A549 (cell line): ENCODE results near the gene SPINK2. TPM values are rescaled to one million over a fixed set of nuclear protein-coding genes. Genes with fewer than 3 reads are reported as not detected.
A peak's percentile ranks its signal among the peaks of the same experiment; 100 is the strongest.

Experiments used
- ATAC-seq, 2 experiments: fragments of 200-7000 bp in 1 of 2; fragments of >200 bp in 1 of 2; cut with Nextera tagmentation in 1 of 2; cut with Tn5 transposase in 1 of 2; 3 replicates each; pipeline versions ENCODE4 v1.8.0 to v1.9.1; 2018 to 2020; ENCODE audit warnings: mild to moderate bottlenecking in 1 of 2, moderate library complexity in 1 of 2
- CTCF ChIA-PET: fragments of 300-600 bp; sonication (Branson Sonifier 250); formaldehyde crosslinking; extraction: SDS; loops from one replicate; lab custom pipeline; 2021; ENCODE audit warnings: antibody characterized with exemption, inconsistent platforms; lab: Yijun Ruan, JAX
- POLR2A ChIA-PET: fragments of 350-600 bp; formaldehyde crosslinking; extraction: SDS; loops from one replicate; lab custom pipeline; 2021; ENCODE audit warnings: antibody characterized with exemption, inconsistent platforms; lab: Yijun Ruan, JAX
- DNase-seq, 2 experiments: peaks; one replicate each; pipeline versions ENCODE4 v3.0.0 to v3.0.0-alpha.2; 2011 to 2016; ENCODE audit warnings: low read depth in 1 of 2, low spot score in 1 of 2
- FAIRE-seq: peaks from 2 replicates; lab custom pipeline; 2011; peaks lifted over from hg19 to GRCh38; lab: Jason Lieb, UNC
- H3K27ac ChIP-seq, 2 experiments: fragments of >200 bp; sonication (Bioruptor Twin); formaldehyde crosslinking; 3 replicates each; pipeline ENCODE4 v1.5.1; 2016 to 2017
- H3K4me1 ChIP-seq: fragments of >200 bp; sonication (Bioruptor Twin); formaldehyde crosslinking; 3 replicates; pipeline ENCODE4 v1.6.1; 2016
- H3K4me2 ChIP-seq: fragments of >200 bp; sonication (Bioruptor Twin); formaldehyde crosslinking; 3 replicates; pipeline ENCODE4 v1.6.1; 2016
- H3K4me3 ChIP-seq: fragments of >200 bp; sonication (Bioruptor Twin); formaldehyde crosslinking; 3 replicates; pipeline ENCODE4 v1.5.1; 2016
- H3K9me3 ChIP-seq: fragments of >200 bp; sonication (Bioruptor Twin); formaldehyde crosslinking; 3 replicates; pipeline ENCODE4 v1.6.1; 2016
- CEBPB ChIP-seq, 2 experiments: fragments of >200 bp in 1 of 2; sonication (Bioruptor Twin) in 1 of 2; formaldehyde crosslinking in 1 of 2; IDR thresholded peaks; 2 replicates each; pipeline ENCODE4 v1.6.1; 2012 to 2016
- CHD4 ChIP-seq: fragments of 200-600 bp; sonication (generic); IDR thresholded peaks from 2 replicates; pipeline ENCODE4 v1.6.1; 2016; ENCODE audit warnings: antibody characterized with exemption, mild to moderate bottlenecking, borderline replicate concordance
- EHMT2 ChIP-seq: fragments of 200-600 bp; sonication (generic); IDR thresholded peaks from 2 replicates; pipeline ENCODE4 v1.6.1; 2016; ENCODE audit warnings: antibody characterized with exemption, low read depth, mild to moderate bottlenecking, moderate library complexity
- EP300 ChIP-seq, 2 experiments: fragments of >200 bp; sonication (Bioruptor Twin); formaldehyde crosslinking; IDR thresholded peaks; 2 replicates in 1 of 2; 3 replicates in 1 of 2; pipeline ENCODE4 v1.6.1; 2016 to 2017
- HDAC2 ChIP-seq: fragments of 200-600 bp; sonication (generic); IDR thresholded peaks from 2 replicates; pipeline ENCODE4 v1.6.1; 2016
- HOXB13 ChIP-seq: fragments of 250-450 bp; sonication (Bioruptor Pico); IDR thresholded peaks from 2 replicates; pipeline ENCODE4 v1.5.0; 2020; ENCODE audit warnings: low read depth, mild to moderate bottlenecking, moderate library complexity
- HOXB5 ChIP-seq: fragments of 250-450 bp; sonication (Bioruptor Pico); IDR thresholded peaks from 2 replicates; pipeline ENCODE4 v1.5.0; 2020; ENCODE audit warnings: mild to moderate bottlenecking, moderate library complexity
- NFE2L2 ChIP-seq: fragments of 150-350 bp; conservative IDR thresholded peaks from 2 replicates; pipeline ENCODE4 v1.6.1; 2014; ENCODE audit warnings: low read length
- NR3C1 ChIP-seq: fragments of >200 bp; sonication (Bioruptor Twin); formaldehyde crosslinking; IDR thresholded peaks from 3 replicates; pipeline ENCODE4 v1.6.1; 2017
- RAD21 ChIP-seq, 2 experiments: fragments of >200 bp in 1 of 2; sonication (Bioruptor Twin) in 1 of 2; formaldehyde crosslinking in 1 of 2; IDR thresholded peaks in 1 of 2; conservative IDR thresholded peaks in 1 of 2; 2 replicates in 1 of 2; 3 replicates in 1 of 2; pipeline ENCODE4 v1.6.1; 2012 to 2018; ENCODE audit warnings: inconsistent platforms in 1 of 2
- SMC3 ChIP-seq: fragments of >200 bp; sonication (Bioruptor Twin); formaldehyde crosslinking; IDR thresholded peaks from 3 replicates; pipeline ENCODE4 v1.6.1; 2018; ENCODE audit warnings: inconsistent platforms
- WGBS: methylation state at CpG from one replicate; pipeline ENCODE4 v1.1.6; 2017; ENCODE audit errors: missing lambda C conversion rate; 5-methylcytosine and 5-hydroxymethylcytosine counted together
- polyA minus RNA-seq: library from RNA; depleted of rRNA, polyadenylated mRNA; stranded (reverse); fragments of >200 nt; gene quantifications from 2 replicates; pipeline ENCODE4 v1.2.3, GENCODE V29; 2011; rRNA and poly(A)+ RNA removed
- polyA plus RNA-seq, 4 experiments: library from polyadenylated mRNA; depleted of rRNA in 3 of 4; stranded (reverse); fragments of >200 nt; fragmentation: RNase III in 1 of 4; extraction: RNeasy Plus Mini Kit Qiagen cat#74134 plus additional on column Dnase treatment in 1 of 4; gene quantifications; 2 replicates in 3 of 4; 3 replicates in 1 of 4; pipeline ENCODE4 v1.2.3, GENCODE V29; 2011 to 2017
- TF ChIP-seq, protein P1 (sequence below): fragments of 200-600 bp; sonication (generic); IDR thresholded peaks from 2 replicates; pipeline ENCODE4 v1.6.1; 2016; ENCODE audit warnings: antibody characterized with exemption, mild to moderate bottlenecking, moderate library complexity
- TF ChIP-seq, protein P2 (sequence below): fragments of 450-650 bp; IDR thresholded peaks from 2 replicates; pipeline ENCODE4 v1.6.1; 2014; ENCODE audit warnings: antibody characterized with exemption
- TF ChIP-seq, protein P3 (sequence below): fragments of 250-450 bp; sonication (Bioruptor Pico); IDR thresholded peaks from 2 replicates; pipeline ENCODE4 v1.5.0; 2020; ENCODE audit warnings: low read depth, mild to moderate bottlenecking, moderate library complexity
- TF ChIP-seq, protein P4 (sequence below): fragments of >200 bp; sonication (Bioruptor Twin); formaldehyde crosslinking; IDR thresholded peaks from 2 replicates; pipeline ENCODE4 v1.6.1; 2016

The SPINK2 gene, protein sequence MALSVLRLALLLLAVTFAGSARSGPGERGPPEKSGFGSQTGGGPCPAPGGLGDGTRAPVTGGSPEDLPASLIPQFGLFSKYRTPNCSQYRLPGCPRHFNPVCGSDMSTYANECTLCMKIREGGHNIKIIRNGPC
- polyA plus RNA-seq (2011; rRNA removed) (not detected in 2 replicates), polyA plus RNA-seq (2017; fragmentation: RNase III; extraction: RNeasy Plus Mini Kit Qiagen cat#74134 plus additional on column Dnase treatment) (not detected in 3 replicates), polyA minus RNA-seq (not detected in 2 replicates)
- 0.10 TPM in 1 of 2 replicates, not detected in the other for polyA plus RNA-seq (2012; cell fraction: cytosol; rRNA removed)
- 0.10 TPM in 1 of 2 replicates, not detected in the other for polyA plus RNA-seq (2012; cell fraction: nucleus; rRNA removed)

DNA sequence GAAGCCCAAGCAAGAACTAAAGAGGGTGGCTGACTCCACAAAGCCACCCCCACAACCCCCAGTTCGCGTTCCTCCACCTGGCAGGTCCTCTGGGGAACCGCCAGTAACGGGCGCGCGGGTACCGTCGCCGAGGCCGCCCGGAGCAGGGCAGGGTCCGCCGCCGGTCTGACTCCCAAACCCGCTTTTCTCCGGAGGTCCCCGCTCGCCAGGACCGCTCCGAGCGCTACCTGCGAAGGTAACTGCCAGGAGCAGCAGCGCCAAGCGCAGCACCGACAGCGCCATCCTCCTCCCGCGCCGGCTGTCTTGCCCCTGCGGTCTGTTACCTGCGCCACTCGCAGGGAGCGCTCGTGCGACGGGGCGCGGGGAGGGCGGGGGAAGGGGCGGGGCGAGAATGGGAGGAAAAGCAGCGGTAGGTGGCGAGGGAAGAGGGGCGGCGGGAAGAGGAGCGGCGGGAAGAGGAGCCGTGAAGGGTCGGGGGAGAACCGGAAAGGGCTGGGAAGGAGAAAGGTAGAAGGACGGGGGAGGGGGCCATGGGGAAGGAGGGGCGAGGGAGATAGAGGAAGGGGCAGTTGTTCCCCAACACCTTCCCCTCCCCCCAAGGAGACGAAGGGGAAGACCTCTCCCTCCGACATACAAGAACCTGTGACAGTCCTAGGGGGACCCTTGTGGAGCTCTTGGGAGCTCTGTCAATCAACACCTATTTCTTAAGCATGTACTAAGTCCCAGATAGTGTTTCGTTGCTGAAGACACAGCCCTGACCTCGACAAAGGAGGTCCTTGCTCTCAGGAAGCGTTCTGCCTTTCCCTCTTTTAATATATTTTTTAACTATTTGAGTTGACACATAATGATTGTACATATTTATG lies at the start of gene SPINK2:
Gene SPINK2 (minus strand): TSS at position 321 of the 863 bp plus-strand sequence. CDS start 39 bp downstream, at position 282.
- ATAC-seq (peak; percentile 96 to 97), DNase-seq (peak; percentile 22 to 61), FAIRE-seq (no peak)
- Histone ChIP-seq H3K4me3 (peak within 1 kb of the TSS; percentile 53), H3K4me2 (peak within 1 kb of the TSS; percentile 73), H3K27ac (peak within 1 kb of the TSS in 1 of 2 experiments; percentile 67; a peak in 3 of 6 replicates), H3K9me3 (no peaks in the 10 kb centered on the region), H3K4me1 (no peaks in the 10 kb centered on the region)
- CTCF ChIA-PET = interaction anchor here (0.8 to 2.6 kb wide), 4 partner anchors 7 to 277 kb away, joined by 3 to 8 read pairs (median 4); no protein-coding TSS in a partner anchor
- TF ChIP-seq NFE2L2 (no peak), RAD21 (conservative IDR thresholded peaks at IDR 0.05 in 1 of 2, IDR thresholded peaks at IDR 0.05 in 1 of 2) (no peak)
- 2% methylated on average over 4 of the region's 58 CpGs for WGBS
- POLR2A ChIA-PET = no interaction called here

DNA sequence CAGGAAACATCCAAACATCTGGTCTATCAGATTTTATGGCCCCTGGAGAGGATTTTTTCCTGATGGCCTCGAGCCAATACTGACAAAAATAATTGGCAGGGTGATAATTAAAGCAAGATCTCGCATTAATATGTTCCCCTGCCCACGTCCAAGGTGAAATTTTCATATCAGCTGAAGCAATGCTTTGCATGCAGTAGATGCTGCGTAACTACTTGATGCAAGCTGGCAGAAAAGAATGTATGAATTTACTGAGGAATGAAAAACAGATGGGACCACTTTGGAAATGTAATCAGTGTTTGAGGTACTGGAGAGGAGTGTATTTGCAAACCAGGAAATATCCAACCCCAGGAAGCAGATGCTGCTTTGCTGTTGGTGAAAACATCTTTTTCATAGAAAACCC lies 49.4 kb upstream of the SPINK2 start:
- DNase-seq = no peak
- Histone ChIP-seq H3K4me2 (no peak overlapping the region), H3K9me3 (no peaks in the 10 kb centered on the region)
- POLR2A ChIA-PET = no interaction called here
- CTCF ChIA-PET = no interaction called here
- TF ChIP-seq SMC3 (no peak), NFE2L2 (no peak), HDAC2 (no peak), HOXB5 (CRISPR knock-in tag) (no peak), EP300 (IDR thresholded peaks at IDR 0.05) (no peak), CHD4 (no peak), HOXB13 (CRISPR knock-in tag) (no peak), CEBPB (IDR thresholded peaks at IDR 0.05) (no peak), NR3C1 (no peak), EHMT2 (no peak)
- TF ChIP-seq, protein P1, sequence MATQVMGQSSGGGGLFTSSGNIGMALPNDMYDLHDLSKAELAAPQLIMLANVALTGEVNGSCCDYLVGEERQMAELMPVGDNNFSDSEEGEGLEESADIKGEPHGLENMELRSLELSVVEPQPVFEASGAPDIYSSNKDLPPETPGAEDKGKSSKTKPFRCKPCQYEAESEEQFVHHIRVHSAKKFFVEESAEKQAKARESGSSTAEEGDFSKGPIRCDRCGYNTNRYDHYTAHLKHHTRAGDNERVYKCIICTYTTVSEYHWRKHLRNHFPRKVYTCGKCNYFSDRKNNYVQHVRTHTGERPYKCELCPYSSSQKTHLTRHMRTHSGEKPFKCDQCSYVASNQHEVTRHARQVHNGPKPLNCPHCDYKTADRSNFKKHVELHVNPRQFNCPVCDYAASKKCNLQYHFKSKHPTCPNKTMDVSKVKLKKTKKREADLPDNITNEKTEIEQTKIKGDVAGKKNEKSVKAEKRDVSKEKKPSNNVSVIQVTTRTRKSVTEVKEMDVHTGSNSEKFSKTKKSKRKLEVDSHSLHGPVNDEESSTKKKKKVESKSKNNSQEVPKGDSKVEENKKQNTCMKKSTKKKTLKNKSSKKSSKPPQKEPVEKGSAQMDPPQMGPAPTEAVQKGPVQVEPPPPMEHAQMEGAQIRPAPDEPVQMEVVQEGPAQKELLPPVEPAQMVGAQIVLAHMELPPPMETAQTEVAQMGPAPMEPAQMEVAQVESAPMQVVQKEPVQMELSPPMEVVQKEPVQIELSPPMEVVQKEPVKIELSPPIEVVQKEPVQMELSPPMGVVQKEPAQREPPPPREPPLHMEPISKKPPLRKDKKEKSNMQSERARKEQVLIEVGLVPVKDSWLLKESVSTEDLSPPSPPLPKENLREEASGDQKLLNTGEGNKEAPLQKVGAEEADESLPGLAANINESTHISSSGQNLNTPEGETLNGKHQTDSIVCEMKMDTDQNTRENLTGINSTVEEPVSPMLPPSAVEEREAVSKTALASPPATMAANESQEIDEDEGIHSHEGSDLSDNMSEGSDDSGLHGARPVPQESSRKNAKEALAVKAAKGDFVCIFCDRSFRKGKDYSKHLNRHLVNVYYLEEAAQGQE = no peak
- TF ChIP-seq, protein P2, sequence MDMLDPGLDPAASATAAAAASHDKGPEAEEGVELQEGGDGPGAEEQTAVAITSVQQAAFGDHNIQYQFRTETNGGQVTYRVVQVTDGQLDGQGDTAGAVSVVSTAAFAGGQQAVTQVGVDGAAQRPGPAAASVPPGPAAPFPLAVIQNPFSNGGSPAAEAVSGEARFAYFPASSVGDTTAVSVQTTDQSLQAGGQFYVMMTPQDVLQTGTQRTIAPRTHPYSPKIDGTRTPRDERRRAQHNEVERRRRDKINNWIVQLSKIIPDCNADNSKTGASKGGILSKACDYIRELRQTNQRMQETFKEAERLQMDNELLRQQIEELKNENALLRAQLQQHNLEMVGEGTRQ = no peak
- TF ChIP-seq, protein P3, sequence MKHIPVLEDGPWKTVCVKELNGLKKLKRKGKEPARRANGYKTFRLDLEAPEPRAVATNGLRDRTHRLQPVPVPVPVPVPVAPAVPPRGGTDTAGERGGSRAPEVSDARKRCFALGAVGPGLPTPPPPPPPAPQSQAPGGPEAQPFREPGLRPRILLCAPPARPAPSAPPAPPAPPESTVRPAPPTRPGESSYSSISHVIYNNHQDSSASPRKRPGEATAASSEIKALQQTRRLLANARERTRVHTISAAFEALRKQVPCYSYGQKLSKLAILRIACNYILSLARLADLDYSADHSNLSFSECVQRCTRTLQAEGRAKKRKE = no peak
- TF ChIP-seq, protein P4, sequence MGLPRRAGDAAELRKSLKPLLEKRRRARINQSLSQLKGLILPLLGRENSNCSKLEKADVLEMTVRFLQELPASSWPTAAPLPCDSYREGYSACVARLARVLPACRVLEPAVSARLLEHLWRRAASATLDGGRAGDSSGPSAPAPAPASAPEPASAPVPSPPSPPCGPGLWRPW = no peak
- TF ChIP-seq, all 56 proteins: peak for 0
- WGBS = 45% methylated on average over 4 of the region's 4 CpGs
- no peak for ATAC-seq
- no peak for FAIRE-seq
- Histone ChIP-seq H3K4me1 (no peaks in the 10 kb centered on the region), H3K27ac (no peak overlapping the region), H3K4me3 (no peak overlapping the region)
